BJ (cell line): ENCODE results near the gene MSH5. TPM values are rescaled to one million over a fixed set of nuclear protein-coding genes. Genes with fewer than 3 reads are reported as not detected.

Source experiments
- CTCF ChIA-PET: fragments of 350-600 bp; formaldehyde crosslinking; extraction: SDS; loops from one replicate; lab custom pipeline; 2021; ENCODE audit warnings: antibody characterized with exemption, inconsistent platforms; lab: Yijun Ruan, JAX
- POLR2A ChIA-PET: fragments of 300-600 bp; sonication (Branson Sonifier 250); formaldehyde crosslinking; extraction: SDS; loops from one replicate; lab custom pipeline; 2021; ENCODE audit warnings: antibody characterized with exemption; lab: Charles Lee
- DNase-seq: peaks from one replicate; pipeline ENCODE4 v3.0.0-alpha.2; 2011; ENCODE audit warnings: low read depth
- H3K27me3 ChIP-seq: 2 replicates; pipeline ENCODE4 v1.6.0; 2011; ENCODE audit warnings: low read length; ENCODE audit not compliant: control insufficient read depth, insufficient read depth
- H3K36me3 ChIP-seq: 2 replicates; pipeline ENCODE4 v1.5.1; 2011; ENCODE audit warnings: low read length; ENCODE audit not compliant: control insufficient read depth, insufficient read depth
- H3K4me3 ChIP-seq: 2 replicates; pipeline ENCODE4 v1.5.1; 2011; ENCODE audit warnings: low read depth, mild to moderate bottlenecking, control low read depth, low read length
- polyA plus RNA-seq: library from polyadenylated mRNA; depleted of rRNA; stranded (reverse); fragments of >200 nt; gene quantifications from 2 replicates; pipeline ENCODE4 v1.2.3, GENCODE V29; 2011
- TF ChIP-seq, protein P1 (sequence below): IDR thresholded peaks from 2 replicates; pipeline ENCODE4 v1.5.1; 2011; ENCODE audit warnings: low read depth, mild to moderate bottlenecking, control low read depth, inconsistent platforms, low read length, moderate library complexity; ENCODE audit not compliant: insufficient read depth

Gene MSH5
- polyA plus RNA-seq, 1 experiment = 10.7 TPM

DNA sequence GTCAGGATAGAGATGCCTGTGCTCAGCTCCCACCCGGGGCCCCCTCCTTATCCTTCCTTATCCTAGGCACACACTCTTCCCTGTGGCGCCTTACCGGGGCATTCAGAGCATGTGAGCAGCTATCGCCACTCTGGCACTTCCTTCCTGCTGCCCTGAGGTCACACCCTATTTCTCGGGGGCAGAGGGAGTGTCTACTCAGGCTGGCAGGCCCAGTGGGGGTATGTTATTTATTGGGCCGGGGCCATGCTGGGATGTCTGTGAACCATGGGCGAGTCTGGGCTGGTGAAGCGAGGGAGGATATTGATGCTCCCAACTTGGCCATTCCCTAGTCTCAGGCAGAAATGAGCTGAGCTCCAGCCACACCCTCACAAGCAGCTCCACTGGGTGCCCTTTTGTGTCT lies 28.6 kb upstream of the MSH5 start:
- POLR2A ChIA-PET = no interaction called here
- DNase-seq = no peak

GRCh38 chr6:31712296-31712695 lies 27.5 kb upstream of the MSH5 start:
- TF ChIP-seq, protein P1, sequence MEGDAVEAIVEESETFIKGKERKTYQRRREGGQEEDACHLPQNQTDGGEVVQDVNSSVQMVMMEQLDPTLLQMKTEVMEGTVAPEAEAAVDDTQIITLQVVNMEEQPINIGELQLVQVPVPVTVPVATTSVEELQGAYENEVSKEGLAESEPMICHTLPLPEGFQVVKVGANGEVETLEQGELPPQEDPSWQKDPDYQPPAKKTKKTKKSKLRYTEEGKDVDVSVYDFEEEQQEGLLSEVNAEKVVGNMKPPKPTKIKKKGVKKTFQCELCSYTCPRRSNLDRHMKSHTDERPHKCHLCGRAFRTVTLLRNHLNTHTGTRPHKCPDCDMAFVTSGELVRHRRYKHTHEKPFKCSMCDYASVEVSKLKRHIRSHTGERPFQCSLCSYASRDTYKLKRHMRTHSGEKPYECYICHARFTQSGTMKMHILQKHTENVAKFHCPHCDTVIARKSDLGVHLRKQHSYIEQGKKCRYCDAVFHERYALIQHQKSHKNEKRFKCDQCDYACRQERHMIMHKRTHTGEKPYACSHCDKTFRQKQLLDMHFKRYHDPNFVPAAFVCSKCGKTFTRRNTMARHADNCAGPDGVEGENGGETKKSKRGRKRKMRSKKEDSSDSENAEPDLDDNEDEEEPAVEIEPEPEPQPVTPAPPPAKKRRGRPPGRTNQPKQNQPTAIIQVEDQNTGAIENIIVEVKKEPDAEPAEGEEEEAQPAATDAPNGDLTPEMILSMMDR = no peak
- H3K27me3 ChIP-seq = peaks cover 6% of the 10 kb centered on the region; the same call in 1 of the 2 replicates
- ChIA-PET POLR2A (no interaction called here), CTCF (interaction anchor here (1.4 kb wide), 1 partner anchor 14 kb away, joined by 4 read pairs; no protein-coding TSS in a partner anchor)
- H3K36me3 ChIP-seq = no peaks in the 10 kb centered on the region
- no peak overlapping the region for H3K4me3 ChIP-seq
- no peak for DNase-seq

More for the DNA sequence above, 28.6 kb upstream of the MSH5 start:
- peaks cover 5% of the 10 kb centered on the region; the same call in 1 of the 2 replicates for H3K27me3 ChIP-seq
- H3K4me3 ChIP-seq = no peak overlapping the region
- TF ChIP-seq, protein P1 = no peak
- CTCF ChIA-PET = interaction anchor here (0.7 to 1.7 kb wide), 3 partner anchors 8 to 58 kb away, joined by 3 to 5 read pairs (median 4); partner anchors contain the start of gene ABHD16A
- no peaks in the 10 kb centered on the region for H3K36me3 ChIP-seq

DNA sequence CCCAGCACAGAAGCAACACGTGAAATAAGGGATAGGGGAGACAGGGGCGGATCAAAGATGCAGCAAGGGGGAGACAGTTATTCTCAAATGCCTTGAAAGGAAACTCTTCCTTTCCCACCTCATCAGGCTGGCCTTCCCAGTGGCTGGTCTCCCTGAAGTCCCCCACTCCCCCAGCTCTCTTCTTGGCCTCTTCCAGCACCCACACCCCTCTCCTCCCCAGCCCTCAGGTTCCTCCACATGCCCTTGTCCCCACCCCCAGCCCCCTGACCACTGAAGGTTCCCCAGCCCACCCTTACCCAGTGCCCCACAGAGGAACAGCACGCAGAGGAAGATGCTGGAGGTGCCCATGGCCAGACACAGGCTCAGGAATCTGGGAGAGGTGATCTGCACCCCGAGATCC lies 26.3 kb upstream of the MSH5 start:
- TF ChIP-seq, protein P1 = no peak
- Histone ChIP-seq H3K27me3 (peaks cover 8% of the 10 kb centered on the region; the same call in 1 of the 2 replicates), H3K4me3 (no peak overlapping the region), H3K36me3 (no peaks in the 10 kb centered on the region)
- ChIA-PET POLR2A (no interaction called here), CTCF (interaction anchor here (2.8 kb wide), 1 partner anchor 16 kb away, joined by 11 read pairs; no protein-coding TSS in a partner anchor)
- no peak for DNase-seq

GRCh38 chr6:31713991-31714684 lies 25.7 kb upstream of the MSH5 start:
- POLR2A ChIA-PET = no interaction called here
- Histone ChIP-seq H3K36me3 (no peaks in the 10 kb centered on the region), H3K27me3 (peaks cover 8% of the 10 kb centered on the region), H3K4me3 (no peak overlapping the region)
- no peak for DNase-seq
- TF ChIP-seq, protein P1 = no peak
- CTCF ChIA-PET = interaction anchor here (0.7 to 2.8 kb wide), 4 partner anchors 10 to 1305 kb away, joined by 3 to 11 read pairs (median 4); no protein-coding TSS in a partner anchor

- H3K4me3 ChIP-seq = no peak within 1 kb of the TSS
- CTCF ChIA-PET = interaction anchor here (0.6 to 2.8 kb wide), 5 partner anchors 9 to 215 kb away, joined by 3 to 11 read pairs (median 4); no protein-coding TSS in a partner anchor
- no peak for DNase-seq
- POLR2A ChIA-PET = no interaction called here
- H3K36me3 ChIP-seq = no peaks in the 10 kb centered on the region
- H3K27me3 ChIP-seq = peaks cover 8% of the 10 kb centered on the region
- TF ChIP-seq, protein P1 = no peak
Measured at GRCh38 chr6:31715022-31715958, 24.5 kb upstream of the MSH5 start, which contains the start of gene LY6G6D. Gene LY6G6D, plus strand, starts transcription at chr6:31715348. Its CDS starts 8 bp downstream, at chr6:31715356.
